Neural progenitor cell (in vitro differentiated cells): Measurements from ENCODE around the gene CASTOR2. TPM values are rescaled to one million over a fixed set of nuclear protein-coding genes. Genes with fewer than 3 reads are reported as not detected.

Experiments used
- DNase-seq: peaks from one replicate; pipeline ENCODE4 v3.0.0-alpha.2; 2016; ENCODE audit warnings: low spot score
- H2AFZ ChIP-seq: fragments of 200-600 bp; sonication (generic); replicated peaks from 2 replicates; pipeline ENCODE4 v1.6.1; 2016; ENCODE audit warnings: antibody characterized with exemption
- H3F3A ChIP-seq: fragments of 200-600 bp; sonication (generic); 2 replicates; pipeline ENCODE4 v1.6.1; 2016; ENCODE audit warnings: antibody characterized with exemption, low read depth
- H3K27ac ChIP-seq: fragments of 200-600 bp; sonication (generic); 2 replicates; pipeline ENCODE4 v1.5.1; 2016; ENCODE audit warnings: mild to moderate bottlenecking
- H3K27me3 ChIP-seq: fragments of 200-600 bp; sonication (generic); 2 replicates; pipeline ENCODE4 v1.6.1; 2016; ENCODE audit warnings: mild to moderate bottlenecking, moderate library complexity
- H3K36me3 ChIP-seq: fragments of 200-600 bp; sonication (generic); 2 replicates; pipeline ENCODE4 v1.5.1; 2016
- H3K4me1 ChIP-seq: fragments of 200-600 bp; sonication (generic); 2 replicates; pipeline ENCODE4 v1.6.1; 2016; ENCODE audit warnings: mixed run types
- H3K4me2 ChIP-seq: fragments of 200-600 bp; sonication (generic); 2 replicates; pipeline ENCODE4 v1.6.1; 2016
- H3K4me3 ChIP-seq: fragments of 200-600 bp; sonication (generic); 2 replicates; pipeline ENCODE4 v1.5.1; 2016
- H3K79me2 ChIP-seq: fragments of 200-600 bp; sonication (generic); 2 replicates; pipeline ENCODE4 v1.6.1; 2016; ENCODE audit warnings: low read depth
- H3K9ac ChIP-seq: fragments of 200-600 bp; sonication (generic); 2 replicates; pipeline ENCODE4 v1.6.1; 2016
- H3K9me3 ChIP-seq: fragments of 200-600 bp; sonication (generic); 2 replicates; pipeline ENCODE4 v1.5.1; 2016; ENCODE audit warnings: low read depth
- H4K20me1 ChIP-seq: fragments of 200-600 bp; sonication (generic); 2 replicates; pipeline ENCODE4 v1.6.1; 2016; ENCODE audit warnings: low read depth
- H3K27ac Mint-ChIP-seq: 3 replicates; pipeline ENCODE4 v1.8.0; 2021; ENCODE audit warnings: mixed read lengths
- H3K27me3 Mint-ChIP-seq: 2 replicates; pipeline ENCODE4 v1.8.0; 2022; ENCODE audit warnings: low read depth, mild to moderate bottlenecking, inconsistent platforms, moderate library complexity, mixed read lengths; ENCODE audit not compliant: insufficient read depth
- H3K36me3 Mint-ChIP-seq: 3 replicates; pipeline ENCODE4 v1.8.0; 2021; ENCODE audit warnings: mixed read lengths
- H3K4me1 Mint-ChIP-seq: 3 replicates; pipeline ENCODE4 v1.8.0; 2021; ENCODE audit warnings: mixed read lengths
- H3K4me3 Mint-ChIP-seq: 3 replicates; pipeline ENCODE4 v1.8.0; 2021; ENCODE audit warnings: mild to moderate bottlenecking, moderate library complexity, mixed read lengths
- H3K9me3 Mint-ChIP-seq: 3 replicates; pipeline ENCODE4 v1.8.0; 2020; ENCODE audit warnings: mixed read lengths
- CTCF ChIP-seq: fragments of 200-600 bp; sonication (generic); IDR thresholded peaks from 2 replicates; pipeline ENCODE4 v1.5.1; 2017; ENCODE audit warnings: antibody characterized with exemption, mild to moderate bottlenecking
- EZH2 ChIP-seq: fragments of 200-600 bp; sonication (generic); IDR thresholded peaks from 2 replicates; pipeline ENCODE4 v1.6.1; 2017; ENCODE audit warnings: antibody characterized with exemption, mild to moderate bottlenecking, moderate library complexity
- EZH2phosphoT487 ChIP-seq: fragments of 200-600 bp; sonication (generic); IDR thresholded peaks from 2 replicates; pipeline ENCODE4 v1.6.1; 2017; ENCODE audit warnings: antibody characterized with exemption
- total RNA-seq: library from RNA; depleted of rRNA; stranded (reverse); fragments of >200 nt; gene quantifications from 2 replicates; pipeline ENCODE4 v1.2.3, GENCODE V29; 2015; ENCODE audit warnings: low replicate concordance

Gene CASTOR2
- total RNA-seq, 1 donor from 2014 or later: 11.7 TPM

- Histone ChIP-seq H2AFZ (no peak overlapping the region), H3K4me2 (no peak overlapping the region), H3K79me2 (no peaks in the 10 kb centered on the region), H3K4me3 (no peak overlapping the region), H3K27ac (no peak overlapping the region), H3K9me3 (no peaks in the 10 kb centered on the region), H3K4me1 (no peaks in the 10 kb centered on the region), H3K36me3 (no peaks in the 10 kb centered on the region), H3K9ac (no peak overlapping the region), H3K27me3 (no peaks in the 10 kb centered on the region), H3F3A (no peaks in the 10 kb centered on the region), H4K20me1 (no peaks in the 10 kb centered on the region)
- peaks cover 12% of the 10 kb centered on the region for H3K36me3 Mint-ChIP-seq
- no peak overlapping the region for H3K4me3 Mint-ChIP-seq
- peak; percentile 42 for DNase-seq
- H3K9me3 Mint-ChIP-seq: no peaks in the 10 kb centered on the region
- H3K4me1 Mint-ChIP-seq: no peaks in the 10 kb centered on the region
- H3K27ac Mint-ChIP-seq: no peak overlapping the region
- H3K27me3 Mint-ChIP-seq: peaks cover 5% of the 10 kb centered on the region
- TF ChIP-seq EZH2phosphoT487: no peak
- TF ChIP-seq CTCF: peak; percentile 50
These were observed 68.6 kb downstream of the CASTOR2 start for GRCh38 chr7:75033064-75033463.

GRCh38 chr7:75033826-75034225 is 69.3 kb downstream of the CASTOR2 start:
- H3K27ac ChIP-seq: no peak overlapping the region
- no peaks in the 10 kb centered on the region for H3F3A ChIP-seq
- peaks cover 9% of the 10 kb centered on the region for H3K36me3 Mint-ChIP-seq
- DNase-seq: no peak
- no peak overlapping the region for H3K9ac ChIP-seq
- TF ChIP-seq CTCF: no peak
- no peak for TF ChIP-seq EZH2
- TF ChIP-seq EZH2phosphoT487: no peak
- H3K9me3 ChIP-seq: no peaks in the 10 kb centered on the region
- H3K4me3 Mint-ChIP-seq: no peak overlapping the region
- H3K4me1 Mint-ChIP-seq: no peaks in the 10 kb centered on the region
- peaks cover 5% of the 10 kb centered on the region for H3K27me3 Mint-ChIP-seq
- no peaks in the 10 kb centered on the region for H3K9me3 Mint-ChIP-seq
- H3K27me3 ChIP-seq: no peaks in the 10 kb centered on the region
- no peaks in the 10 kb centered on the region for H3K79me2 ChIP-seq
- H2AFZ ChIP-seq: no peak overlapping the region
- H4K20me1 ChIP-seq: no peaks in the 10 kb centered on the region
- H3K36me3 ChIP-seq: no peaks in the 10 kb centered on the region
- no peak overlapping the region for H3K4me3 ChIP-seq
- H3K4me1 ChIP-seq: no peaks in the 10 kb centered on the region
- peak overlapping the region; percentile 80 for H3K27ac Mint-ChIP-seq
- no peak overlapping the region for H3K4me2 ChIP-seq

GRCh38 chr7:75038508-75038907 is 74.0 kb downstream of the CASTOR2 start:
- DNase-seq: no peak
- Mint-ChIP-seq H3K4me1 (peaks cover 13% of the 10 kb centered on the region), H3K36me3 (peaks cover 14% of the 10 kb centered on the region), H3K9me3 (no peaks in the 10 kb centered on the region), H3K4me3 (no peak overlapping the region), H3K27me3 (peaks cover 6% of the 10 kb centered on the region), H3K27ac (no peak overlapping the region)
- Histone ChIP-seq H3K4me1 (no peaks in the 10 kb centered on the region), H4K20me1 (no peaks in the 10 kb centered on the region), H3K27me3 (no peaks in the 10 kb centered on the region), H3K9me3 (no peaks in the 10 kb centered on the region), H2AFZ (no peak overlapping the region), H3K4me3 (no peak overlapping the region), H3K4me2 (no peak overlapping the region), H3F3A (no peaks in the 10 kb centered on the region), H3K79me2 (no peaks in the 10 kb centered on the region), H3K36me3 (no peaks in the 10 kb centered on the region), H3K27ac (no peak overlapping the region), H3K9ac (no peak overlapping the region)
- no peak for TF ChIP-seq EZH2phosphoT487
- no peak for TF ChIP-seq CTCF
- no peak for TF ChIP-seq EZH2

GRCh38 chr7:75039166-75039565 is 74.7 kb downstream of the CASTOR2 start:
- Mint-ChIP-seq H3K4me3 (no peak overlapping the region), H3K36me3 (peaks cover 16% of the 10 kb centered on the region), H3K27ac (no peak overlapping the region), H3K4me1 (peaks cover 13% of the 10 kb centered on the region), H3K9me3 (no peaks in the 10 kb centered on the region), H3K27me3 (peaks cover 6% of the 10 kb centered on the region)
- H3K9ac ChIP-seq: no peak overlapping the region
- no peak overlapping the region for H3K4me3 ChIP-seq
- no peak for DNase-seq
- no peak overlapping the region for H3K4me2 ChIP-seq
- no peaks in the 10 kb centered on the region for H3K36me3 ChIP-seq
- no peaks in the 10 kb centered on the region for H3K79me2 ChIP-seq
- H2AFZ ChIP-seq: no peak overlapping the region
- TF ChIP-seq EZH2phosphoT487 (no peak), EZH2 (no peak), CTCF (no peak)
- H3K27ac ChIP-seq: no peak overlapping the region
- H4K20me1 ChIP-seq: no peaks in the 10 kb centered on the region
- H3F3A ChIP-seq: no peaks in the 10 kb centered on the region
- H3K9me3 ChIP-seq: no peaks in the 10 kb centered on the region
- no peaks in the 10 kb centered on the region for H3K27me3 ChIP-seq
- H3K4me1 ChIP-seq: no peaks in the 10 kb centered on the region
